HFF-Myc (cell line): ENCODE results near the gene HSPH1.

Source experiments
- DNase-seq: peaks from one replicate; pipeline ENCODE4 v3.0.0-alpha.2; 2011; ENCODE audit warnings: low read depth; ENCODE audit errors: extremely low read depth
- H3K4me3 ChIP-seq: replicated peaks from 2 replicates; pipeline ENCODE4 v1.5.1; 2011; ENCODE audit warnings: low read depth, mild to moderate bottlenecking, control low read depth, low read length
- CTCF ChIP-seq: IDR thresholded peaks from 2 replicates; pipeline ENCODE4 v1.5.1; 2012; ENCODE audit warnings: mild to moderate bottlenecking, low read depth, low read length, control low read depth; ENCODE audit errors: missing control alignments

HSPH1 gene

GRCh38 chr13:31195616-31196015, 33.9 kb upstream of the HSPH1 start:
- no peak for TF ChIP-seq CTCF

GRCh38 chr13:31192306-31192705, 30.6 kb upstream of the HSPH1 start:
- TF ChIP-seq CTCF = no peak
- no peak overlapping the region for H3K4me3 ChIP-seq
- no peak for DNase-seq

More at GRCh38 chr13:31195616-31196015, 33.9 kb upstream of the HSPH1 start:
- no peak for DNase-seq
- H3K4me3 ChIP-seq = no peak overlapping the region

GRCh38 chr13:31191748-31192147, 30.0 kb upstream of the HSPH1 start:
- no peak for TF ChIP-seq CTCF
- no peak overlapping the region for H3K4me3 ChIP-seq
- DNase-seq = no peak

- DNase-seq = no peak
- no peak overlapping the region for H3K4me3 ChIP-seq
Measured at GRCh38 chr13:31184981-31185645, 23.4 kb upstream of the HSPH1 start.

GRCh38 chr13:31184451-31184850, 22.7 kb upstream of the HSPH1 start:
- H3K4me3 ChIP-seq = no peak overlapping the region
- no peak for DNase-seq
- no peak for TF ChIP-seq CTCF

More at GRCh38 chr13:31184981-31185645, 23.4 kb upstream of the HSPH1 start:
- no peak for TF ChIP-seq CTCF

GRCh38 chr13:31182987-31183386, 21.3 kb upstream of the HSPH1 start:
- DNase-seq = no peak
- TF ChIP-seq CTCF = no peak
- no peak overlapping the region for H3K4me3 ChIP-seq

- no peak overlapping the region for H3K4me3 ChIP-seq
- DNase-seq = no peak
- TF ChIP-seq CTCF = no peak
Measured at GRCh38 chr13:31179754-31180153, 18.1 kb upstream of the HSPH1 start.
